Brain microvascular endothelial cell (primary cell): Measurements from ENCODE around the gene GARIN5B.
A peak's percentile ranks its signal among the peaks of the same experiment; 100 is the strongest.

ENCODE experiments used
- DNase-seq: peaks from one replicate; pipeline ENCODE4 v3.0.0-alpha.2; 2020
- H3K27ac ChIP-seq: fragments of 250-450 bp; sonication (Bioruptor Pico); 2 replicates; pipeline ENCODE4 v1.5.1; 2020; ENCODE audit warnings: mild to moderate bottlenecking, moderate library complexity
- H3K27me3 ChIP-seq: fragments of 250-450 bp; sonication (Bioruptor Pico); replicated peaks from 2 replicates; pipeline ENCODE4 v1.5.1; 2020; ENCODE audit warnings: mild to moderate bottlenecking
- H3K36me3 ChIP-seq: fragments of 250-450 bp; sonication (Bioruptor Pico); replicated peaks from 2 replicates; pipeline ENCODE4 v1.5.1; 2020; ENCODE audit warnings: mild to moderate bottlenecking
- H3K4me3 ChIP-seq: 2 replicates; pipeline ENCODE4 v1.5.1; 2011; ENCODE audit warnings: low read depth, mild to moderate bottlenecking, control low read depth, low read length, moderate library complexity
- in situ Hi-C: cut with HindIII; loops from 2 replicates; pipeline ENCODE4 v1.10.0; 2017; ENCODE audit warnings: low sequenced_read_pairs, low pct_ligation_motif_present
- TF ChIP-seq, protein P1 (sequence below): IDR thresholded peaks from 2 replicates; pipeline ENCODE4 v1.5.1; 2011; ENCODE audit warnings: low read depth, mild to moderate bottlenecking, moderate library complexity, low read length, control low read depth, inconsistent platforms; ENCODE audit errors: missing control alignments

Gene GARIN5B

DNA sequence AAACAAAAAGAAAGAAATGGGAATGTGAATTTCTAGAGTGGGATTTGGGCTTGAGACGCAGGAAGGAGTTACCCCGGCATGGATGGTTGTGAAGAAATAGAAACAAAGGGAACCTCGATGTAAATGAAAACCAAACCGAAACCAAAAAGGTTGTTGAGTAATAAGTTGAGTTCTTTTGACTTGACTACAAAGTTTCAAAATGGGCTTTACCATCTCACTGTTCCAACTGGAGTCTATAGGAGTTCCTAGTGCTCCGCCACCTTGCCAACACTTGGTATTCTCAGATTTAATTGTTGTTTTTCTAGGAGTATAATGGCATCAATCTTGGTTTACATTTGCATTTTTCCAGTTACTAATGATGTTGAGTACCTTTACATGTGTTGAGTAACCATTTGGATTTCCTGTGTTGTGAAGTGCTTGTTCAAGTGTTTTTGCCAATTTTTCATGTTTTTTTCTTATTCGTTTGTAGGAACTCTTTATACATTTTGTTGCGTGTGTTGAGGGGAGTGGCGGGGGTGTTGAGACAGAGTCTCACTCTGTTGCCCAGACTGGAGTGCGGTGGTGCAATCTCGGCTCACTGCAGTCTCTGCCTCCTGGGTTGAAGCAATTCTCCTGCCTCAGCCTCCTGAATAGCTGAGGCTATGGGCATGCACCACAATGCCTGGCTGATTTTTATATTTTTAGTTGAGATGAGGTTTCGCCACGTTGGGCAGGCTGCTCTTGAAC, 35.3 kb upstream of the GARIN5B start:
- no peak for DNase-seq
- peaks cover 17% of the 10 kb centered on the region for H3K36me3 ChIP-seq
- H3K27me3 ChIP-seq: no peaks in the 10 kb centered on the region
- H3K4me3 ChIP-seq: no peak overlapping the region
- TF ChIP-seq, protein P1, sequence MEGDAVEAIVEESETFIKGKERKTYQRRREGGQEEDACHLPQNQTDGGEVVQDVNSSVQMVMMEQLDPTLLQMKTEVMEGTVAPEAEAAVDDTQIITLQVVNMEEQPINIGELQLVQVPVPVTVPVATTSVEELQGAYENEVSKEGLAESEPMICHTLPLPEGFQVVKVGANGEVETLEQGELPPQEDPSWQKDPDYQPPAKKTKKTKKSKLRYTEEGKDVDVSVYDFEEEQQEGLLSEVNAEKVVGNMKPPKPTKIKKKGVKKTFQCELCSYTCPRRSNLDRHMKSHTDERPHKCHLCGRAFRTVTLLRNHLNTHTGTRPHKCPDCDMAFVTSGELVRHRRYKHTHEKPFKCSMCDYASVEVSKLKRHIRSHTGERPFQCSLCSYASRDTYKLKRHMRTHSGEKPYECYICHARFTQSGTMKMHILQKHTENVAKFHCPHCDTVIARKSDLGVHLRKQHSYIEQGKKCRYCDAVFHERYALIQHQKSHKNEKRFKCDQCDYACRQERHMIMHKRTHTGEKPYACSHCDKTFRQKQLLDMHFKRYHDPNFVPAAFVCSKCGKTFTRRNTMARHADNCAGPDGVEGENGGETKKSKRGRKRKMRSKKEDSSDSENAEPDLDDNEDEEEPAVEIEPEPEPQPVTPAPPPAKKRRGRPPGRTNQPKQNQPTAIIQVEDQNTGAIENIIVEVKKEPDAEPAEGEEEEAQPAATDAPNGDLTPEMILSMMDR: no peak
- in situ Hi-C loops: loop anchor here (25.0 kb wide), 1 partner anchor 214 kb away; the partner anchor contains the start of genes ZNF524, ZNF784 and ZNF865
- H3K27ac ChIP-seq: no peak overlapping the region

DNA sequence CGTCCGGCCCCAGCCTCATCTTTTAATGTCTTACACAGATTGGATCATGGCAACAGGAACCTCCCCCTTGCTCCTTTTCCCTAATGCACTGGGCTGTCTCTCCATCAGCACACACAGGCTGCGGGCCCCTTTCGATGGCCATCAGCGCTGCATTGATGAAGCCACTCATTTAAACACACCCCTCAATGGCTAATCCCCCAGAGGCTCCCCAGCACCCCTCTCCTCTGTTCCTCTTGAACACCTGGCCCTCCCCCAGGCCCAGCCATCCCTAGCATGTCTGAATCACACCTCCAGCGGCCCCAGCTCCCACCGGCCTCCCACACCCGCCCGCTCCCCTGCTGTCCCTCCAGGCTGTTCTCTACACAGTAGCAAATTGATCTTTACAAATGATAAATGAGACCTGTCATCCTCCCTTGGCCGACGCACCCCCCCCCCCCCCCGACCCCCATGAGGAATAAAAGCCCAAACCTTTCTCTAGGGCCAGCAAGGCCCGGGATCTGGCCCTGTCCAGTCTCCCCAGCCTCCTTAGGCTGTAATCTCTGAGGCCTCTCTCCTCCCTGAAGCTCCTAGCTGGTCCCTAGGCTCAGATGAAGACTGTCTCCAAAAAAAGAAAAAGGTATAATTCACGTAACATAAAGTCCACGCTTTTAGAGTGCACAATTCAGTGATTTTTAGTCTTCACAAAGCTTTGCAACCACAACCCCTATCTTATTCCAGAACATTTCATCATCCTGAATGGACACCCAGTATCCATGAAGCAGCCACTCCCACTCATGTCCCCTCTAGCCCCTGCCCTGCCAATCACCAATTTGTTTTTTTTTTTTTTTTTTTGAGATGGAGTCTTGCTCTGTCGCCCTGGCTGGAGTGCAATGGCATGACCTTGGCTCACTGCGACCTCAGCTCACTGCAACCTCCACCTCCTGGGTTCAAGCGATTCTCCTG, 30.0 kb upstream of the GARIN5B start:
- no peaks in the 10 kb centered on the region for H3K27me3 ChIP-seq
- H3K4me3 ChIP-seq: no peak overlapping the region
- peaks cover 29% of the 10 kb centered on the region for H3K36me3 ChIP-seq
- no peak overlapping the region for H3K27ac ChIP-seq
- no peak for DNase-seq
- in situ Hi-C loops: loop anchor here (25.0 kb wide), 1 partner anchor 219 kb away; the partner anchor contains the start of genes ZNF524, ZNF784 and ZNF865
- TF ChIP-seq, protein P1: no peak

DNA sequence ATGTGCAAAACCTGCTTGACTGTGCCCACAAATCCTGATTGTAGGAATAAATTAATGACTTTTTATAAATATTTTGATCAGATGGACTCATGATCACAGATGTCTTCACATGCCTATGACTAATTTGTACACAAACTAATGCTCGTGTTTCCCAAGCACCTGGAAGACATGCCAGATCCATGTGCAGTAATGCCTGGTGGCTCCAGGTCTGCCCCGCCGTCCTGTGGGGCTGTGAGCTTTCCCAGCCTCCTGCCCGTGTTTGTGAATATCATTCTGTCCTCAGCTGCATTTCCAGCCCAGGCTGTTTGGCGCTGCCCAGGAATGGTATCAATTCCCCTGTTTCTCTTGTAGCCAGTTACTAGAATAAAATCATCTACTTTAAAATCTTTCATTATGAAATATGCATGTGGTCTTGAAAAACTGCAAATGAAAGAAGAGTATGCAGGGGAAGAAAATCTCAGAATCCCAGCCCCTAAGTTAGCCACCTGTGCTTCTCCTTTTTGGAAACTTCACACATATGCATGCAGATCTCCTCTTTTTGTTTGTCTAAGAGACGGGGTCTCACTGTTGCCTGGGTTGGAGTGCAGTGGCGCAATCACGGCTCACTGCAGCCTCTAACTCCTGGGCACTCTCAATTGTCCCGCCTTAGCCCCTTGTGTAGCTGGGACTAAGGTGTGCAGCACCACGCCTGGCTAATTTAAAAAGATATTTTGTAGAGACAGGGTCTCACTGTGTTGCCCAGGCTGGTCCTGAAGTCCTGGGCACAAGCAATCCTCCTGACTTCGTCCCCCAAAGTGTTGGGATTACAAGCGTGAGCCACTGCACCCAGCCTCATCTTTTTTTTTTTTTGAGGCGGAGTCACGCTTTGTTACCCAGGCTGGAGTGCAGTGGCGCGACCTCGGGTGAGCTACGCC, 28.9 kb upstream of the GARIN5B start:
- Histone ChIP-seq H3K4me3 (no peak overlapping the region), H3K36me3 (peaks cover 41% of the 10 kb centered on the region), H3K27ac (no peak overlapping the region), H3K27me3 (no peaks in the 10 kb centered on the region)
- no peak for DNase-seq
- in situ Hi-C loops: loop anchor here (25.0 kb wide), 1 partner anchor 220 kb away; the partner anchor contains the start of genes ZNF524, ZNF784 and ZNF865
- TF ChIP-seq, protein P1: no peak

DNA sequence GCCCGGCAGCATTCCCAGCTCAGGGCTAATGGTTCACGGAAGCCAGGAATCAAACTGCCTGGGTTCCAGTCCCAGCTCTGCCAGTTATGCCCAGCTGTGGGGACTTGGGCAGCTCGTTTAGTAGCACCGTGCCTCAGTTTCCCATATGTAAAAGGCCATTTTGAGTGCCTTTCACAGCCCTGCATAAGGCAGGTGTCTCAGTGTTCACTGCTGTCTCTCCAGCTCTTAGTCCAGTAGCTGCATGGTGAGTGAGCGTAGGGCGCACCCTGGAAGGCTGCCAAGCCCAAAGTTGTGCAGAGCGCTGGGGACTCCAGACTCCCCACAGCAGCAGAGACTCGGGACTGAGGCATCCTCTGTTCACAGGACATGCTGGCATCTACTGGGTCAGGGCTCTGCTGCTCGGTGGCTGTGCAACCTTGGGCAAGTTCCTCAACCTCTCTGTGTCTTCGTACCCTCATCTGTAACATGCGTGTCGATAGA, 28.2 kb upstream of the GARIN5B start:
- TF ChIP-seq, protein P1: no peak
- no peaks in the 10 kb centered on the region for H3K27me3 ChIP-seq
- no peak overlapping the region for H3K27ac ChIP-seq
- no peak overlapping the region for H3K4me3 ChIP-seq
- H3K36me3 ChIP-seq: peaks cover 42% of the 10 kb centered on the region
- DNase-seq: no peak
- in situ Hi-C loops: loop anchor here (25.0 kb wide), 1 partner anchor 221 kb away; the partner anchor contains the start of genes ZNF524, ZNF784 and ZNF865

DNA sequence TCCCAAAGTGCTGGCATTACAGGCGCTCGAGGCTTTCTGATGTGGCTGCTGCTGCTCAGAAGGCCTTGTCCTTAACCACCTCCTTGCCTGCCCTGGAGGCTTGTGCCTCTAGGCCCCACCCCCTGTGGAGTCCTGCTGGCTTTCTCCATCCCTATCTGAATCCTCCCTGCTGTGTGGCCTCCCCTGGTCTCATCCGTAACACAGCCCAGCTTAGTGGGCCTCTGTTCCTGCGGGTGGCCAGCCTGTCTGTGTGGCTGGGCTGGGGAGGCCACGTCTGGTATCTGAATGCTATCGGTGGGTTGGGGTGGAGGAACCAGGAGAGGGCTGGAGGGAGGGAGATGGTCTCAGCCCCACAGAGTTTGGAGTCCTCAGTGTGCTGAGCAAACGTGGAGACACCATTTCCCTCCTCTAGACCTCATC, 27.4 kb upstream of the GARIN5B start:
- peak; percentile 37 for DNase-seq
- in situ Hi-C loops: loop anchor here (25.0 kb wide), 1 partner anchor 222 kb away; the partner anchor contains the start of genes ZNF524, ZNF784 and ZNF865
- Histone ChIP-seq H3K27ac (no peak overlapping the region), H3K4me3 (no peak overlapping the region), H3K27me3 (no peaks in the 10 kb centered on the region), H3K36me3 (peaks cover 42% of the 10 kb centered on the region)
- TF ChIP-seq, protein P1: no peak
